Measurements from ENCODE around the gene DPAGT1.
"Not testable (repeated sequence)": the region's sequence is repeated elsewhere in the genome, so short reads cannot be mapped to it uniquely, and the experiment has no call there.

The DPAGT1 gene

DNA sequence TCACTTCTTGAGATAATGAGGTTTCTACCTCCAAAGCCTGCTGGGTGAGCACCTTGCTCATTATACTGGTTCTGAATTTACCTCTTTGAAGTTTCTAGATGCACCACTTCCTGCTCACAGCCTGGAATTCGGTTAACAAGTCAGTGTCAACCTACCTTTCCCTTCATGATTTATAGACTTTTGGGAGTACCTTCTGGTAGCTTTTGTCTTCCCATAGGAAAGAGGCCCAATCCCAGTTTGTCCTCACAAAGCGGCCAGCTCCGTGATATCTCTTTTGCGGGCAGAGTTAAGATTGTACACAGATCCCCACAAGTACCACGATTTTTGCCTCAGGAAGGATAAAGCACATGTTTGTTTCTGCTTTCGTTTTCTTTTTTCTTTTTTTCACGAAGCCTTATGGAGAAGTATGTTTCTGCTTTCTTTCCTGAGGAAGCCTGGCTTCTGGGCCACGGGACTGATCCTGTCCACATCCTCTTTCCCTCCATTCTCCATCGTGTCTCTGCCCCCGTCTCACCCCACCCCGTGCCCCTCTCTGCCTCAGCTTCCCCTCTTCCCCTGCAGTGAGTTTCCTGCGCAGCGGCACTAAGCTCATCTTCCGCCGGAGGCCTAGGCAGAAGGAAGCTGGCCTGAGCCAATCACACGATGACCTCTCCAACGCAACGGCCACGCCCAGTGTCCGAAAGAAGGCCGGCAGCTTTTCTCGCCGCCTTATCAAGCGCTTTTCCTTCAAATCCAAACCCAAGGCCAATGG, 14.0 kb upstream of the DPAGT1 start:
- DNase-seq = no peak

DNA sequence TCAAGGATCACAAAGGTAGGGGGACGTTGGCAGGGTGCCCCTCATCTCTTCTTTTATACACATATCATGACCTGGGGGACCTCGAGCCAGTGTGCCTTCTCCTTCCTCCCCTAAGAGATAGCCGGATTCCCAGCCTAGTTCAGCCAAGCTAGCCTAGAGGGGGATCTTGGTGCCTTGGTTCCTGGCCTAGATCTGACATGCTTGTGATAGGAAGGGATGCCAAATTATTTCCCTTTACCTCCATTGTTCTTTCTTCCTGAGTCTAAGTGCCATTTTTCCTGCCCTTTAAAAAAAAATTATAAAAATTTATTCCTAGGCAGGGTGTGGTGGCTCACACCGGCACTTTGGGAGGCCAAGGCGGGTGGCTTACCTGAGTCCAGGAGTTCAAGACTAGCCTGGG, 12.7 kb upstream of the DPAGT1 start:
- DNase-seq = no peak

DNA sequence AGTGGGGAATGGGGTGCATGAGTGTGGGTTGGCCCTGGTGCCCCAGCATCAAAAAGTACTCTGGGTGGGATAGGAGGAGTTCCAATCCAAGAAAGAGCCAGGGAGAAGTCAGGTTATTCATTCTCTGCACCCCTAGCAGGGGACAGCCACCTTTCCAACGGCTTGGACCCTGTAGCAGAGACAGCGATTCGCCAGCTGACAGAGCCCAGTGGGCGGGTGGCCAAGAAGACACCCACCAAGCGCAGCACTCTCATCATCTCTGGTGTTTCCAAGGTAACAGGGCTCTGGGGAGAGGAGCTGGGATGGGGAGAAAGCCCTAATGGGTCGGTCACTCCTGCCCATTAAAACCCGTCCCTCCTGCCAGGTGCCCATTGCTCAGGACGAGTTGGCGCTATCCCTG, 12.1 kb upstream of the DPAGT1 start:
- no peak for DNase-seq

DNA sequence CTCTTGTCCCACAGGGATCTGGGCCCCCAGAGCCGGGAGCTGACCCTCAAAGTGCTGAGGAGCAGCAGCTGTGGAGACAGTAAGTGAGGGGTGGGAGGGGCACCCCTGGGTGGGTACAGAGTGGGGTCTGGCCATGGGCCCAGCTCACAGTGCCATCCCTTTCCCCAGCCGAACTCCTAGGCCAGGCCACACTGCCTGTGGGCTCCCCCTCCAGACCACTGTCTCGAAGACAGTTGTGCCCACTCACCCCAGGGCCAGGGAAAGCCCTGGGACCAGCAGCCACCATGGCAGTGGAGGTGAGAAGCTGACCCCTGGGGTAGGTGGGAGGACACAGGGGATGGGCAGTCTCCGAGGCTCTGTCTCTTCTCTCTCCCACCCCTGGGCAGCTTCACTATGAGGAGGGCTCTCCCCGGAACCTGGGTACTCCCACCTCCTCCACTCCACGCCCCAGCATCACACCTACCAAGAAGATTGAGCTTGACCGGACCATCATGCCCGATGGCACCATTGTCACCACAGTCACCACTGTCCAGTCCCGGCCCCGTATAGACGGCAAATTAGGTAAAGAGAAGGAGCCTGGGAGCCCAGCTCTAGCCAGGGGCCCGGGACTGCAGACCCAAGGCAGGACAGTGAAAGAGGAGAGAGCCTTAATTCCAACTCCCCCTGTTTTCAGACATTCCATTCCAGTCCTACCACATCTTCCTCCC, 10.8 kb upstream of the DPAGT1 start:
- DNase-seq = no peak

DNA sequence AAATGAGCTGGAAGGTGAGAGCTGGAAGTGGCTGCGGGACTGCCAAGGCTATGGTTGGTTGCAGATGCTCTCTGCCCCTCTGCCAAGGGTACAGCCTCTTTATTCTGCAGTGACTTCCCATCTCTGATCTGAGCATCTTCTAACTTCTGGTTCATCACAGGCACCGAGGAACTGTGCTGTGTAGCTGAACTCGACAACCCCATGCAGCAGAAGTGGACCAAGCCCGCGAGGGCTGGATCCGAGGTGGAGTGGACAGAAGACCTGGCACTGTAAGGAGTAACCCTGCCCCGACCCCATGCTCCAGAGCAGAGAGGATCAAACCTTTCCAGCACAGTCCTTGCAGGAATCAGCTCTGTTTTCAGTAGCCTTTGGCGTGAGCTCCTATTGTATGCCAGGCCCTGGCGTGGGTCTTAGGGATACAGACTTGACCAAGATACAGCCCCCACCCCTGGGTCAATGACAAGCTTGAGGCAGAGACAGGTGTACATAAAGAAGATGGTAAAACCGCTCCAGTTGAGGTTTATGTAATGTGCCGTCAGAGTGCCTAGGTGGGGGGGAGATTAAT, 9.8 kb upstream of the DPAGT1 start:
- DNase-seq = no peak

DNA sequence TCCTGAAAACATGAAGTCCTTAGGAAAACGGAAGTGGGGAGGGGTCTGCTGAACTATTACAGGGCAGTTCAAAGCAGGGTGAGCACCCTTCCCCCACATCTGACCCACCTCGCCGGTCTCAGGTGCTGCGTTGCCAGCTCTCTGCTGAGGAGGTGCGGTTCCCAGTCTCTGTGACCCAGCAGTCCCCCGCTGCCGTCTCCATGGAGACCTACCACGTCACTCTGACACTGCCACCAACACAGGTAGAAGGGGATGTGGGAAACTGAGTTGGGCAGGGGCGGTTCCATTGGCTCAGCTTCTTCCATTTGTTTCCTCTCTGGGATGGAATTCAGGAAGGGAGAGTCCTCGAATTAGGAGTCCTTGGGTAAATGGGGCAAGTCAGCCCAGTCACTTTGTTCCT, 8.8 kb upstream of the DPAGT1 start:
- no peak for DNase-seq

DNA sequence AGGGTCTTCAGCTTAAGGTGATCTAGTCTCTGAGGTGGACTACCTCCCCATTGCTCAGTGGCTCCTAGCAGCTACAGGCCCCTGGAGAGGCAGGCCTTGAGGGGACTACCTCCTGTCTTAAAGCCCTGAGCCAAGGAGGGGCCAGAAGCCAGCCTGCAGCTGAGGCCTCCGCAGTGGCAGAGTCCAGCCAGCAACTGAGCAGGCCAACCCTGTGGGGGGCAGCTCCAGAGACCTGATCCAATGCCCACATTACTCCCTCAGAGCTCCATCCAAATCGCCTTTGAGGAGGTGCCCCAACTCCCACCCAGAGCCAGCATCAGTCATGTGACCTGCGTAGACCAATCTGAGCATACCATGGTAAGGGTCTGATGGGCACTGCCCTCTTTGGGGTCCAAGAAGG, 8.2 kb upstream of the DPAGT1 start:
- DNase-seq = no peak

DNA sequence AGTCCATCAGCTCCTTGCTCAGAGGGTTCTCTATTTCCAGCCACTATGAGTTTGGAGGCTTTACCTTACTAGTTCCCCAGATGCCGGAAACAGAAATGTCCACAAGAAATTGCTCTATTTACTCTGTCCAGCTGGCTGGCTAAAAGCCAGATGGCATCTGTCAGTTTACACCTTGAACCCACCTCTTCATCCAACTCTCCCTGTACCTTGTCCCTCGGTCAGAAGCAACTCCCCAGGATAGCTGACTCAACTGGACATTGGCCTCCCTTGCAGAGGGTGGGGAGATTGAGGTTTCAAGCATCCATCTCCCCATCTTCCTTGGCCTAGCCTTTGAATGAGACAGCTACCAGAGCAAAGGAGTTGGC, 7.2 kb upstream of the DPAGT1 start:
- DNase-seq = no peak

DNA sequence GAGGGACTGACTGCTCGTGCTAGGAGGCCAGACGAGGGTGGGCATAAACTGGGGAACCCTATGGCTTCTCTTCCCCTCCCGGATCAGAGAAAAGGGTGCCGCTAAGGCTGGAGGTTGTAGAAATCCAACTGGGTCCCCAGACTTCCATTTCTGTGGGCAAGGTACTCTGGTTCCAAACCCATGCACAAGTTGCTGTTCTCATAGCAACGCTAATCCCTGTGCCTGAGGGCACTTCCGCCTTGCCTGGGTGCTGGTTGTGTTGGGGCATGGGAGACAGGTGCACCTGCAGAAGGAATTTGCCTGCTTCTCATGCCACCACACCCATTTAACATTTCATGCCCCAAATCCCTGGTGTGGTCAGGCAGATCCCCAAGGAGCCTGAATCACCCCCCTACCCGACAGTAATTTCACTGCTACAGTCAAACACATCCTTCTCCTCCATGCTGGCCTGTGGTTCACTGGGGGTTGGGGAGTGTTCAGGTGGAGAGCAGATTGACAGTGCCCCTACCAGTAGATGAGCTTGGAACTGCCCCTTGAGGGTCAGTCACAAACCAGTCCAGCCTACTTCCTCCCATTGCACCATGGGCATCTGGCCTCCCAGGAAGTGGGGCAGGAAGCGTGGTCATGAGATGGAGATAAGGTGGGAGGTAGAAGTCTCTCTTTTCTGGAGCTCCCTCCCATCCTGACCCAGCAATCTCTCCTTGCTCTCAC, 6.6 kb upstream of the DPAGT1 start:
- DNase-seq = peak; percentile 32

DNA sequence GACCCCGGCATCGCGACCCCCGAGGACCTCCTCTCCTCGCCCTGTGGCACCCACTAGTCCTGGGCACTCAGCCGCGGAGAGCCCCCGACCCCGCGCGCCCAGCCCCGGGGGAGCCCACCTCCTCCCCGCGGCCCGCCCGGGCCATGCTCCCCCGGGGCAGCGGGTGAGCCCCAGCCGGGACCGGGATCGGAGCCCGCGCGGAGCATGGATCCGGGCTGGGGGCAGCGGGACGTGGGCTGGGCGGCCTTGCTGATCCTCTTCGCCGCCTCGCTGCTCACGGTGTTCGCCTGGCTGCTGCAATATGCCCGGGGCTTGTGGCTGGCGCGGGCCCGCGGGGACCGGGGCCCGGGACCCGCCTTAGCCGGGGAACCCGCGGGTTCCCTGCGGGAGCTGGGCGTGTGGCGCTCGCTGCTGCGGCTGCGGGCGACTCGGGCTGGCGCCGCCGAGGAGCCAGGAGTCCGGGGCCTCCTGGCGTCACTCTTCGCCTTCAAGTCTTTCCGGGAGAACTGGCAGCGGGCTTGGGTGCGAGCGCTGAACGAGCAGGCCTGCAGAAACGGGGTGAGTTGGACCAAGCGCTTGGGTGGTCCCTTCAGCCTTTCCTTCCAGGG, 6.0 kb upstream of the DPAGT1 start:
- no peak for DNase-seq

DNA sequence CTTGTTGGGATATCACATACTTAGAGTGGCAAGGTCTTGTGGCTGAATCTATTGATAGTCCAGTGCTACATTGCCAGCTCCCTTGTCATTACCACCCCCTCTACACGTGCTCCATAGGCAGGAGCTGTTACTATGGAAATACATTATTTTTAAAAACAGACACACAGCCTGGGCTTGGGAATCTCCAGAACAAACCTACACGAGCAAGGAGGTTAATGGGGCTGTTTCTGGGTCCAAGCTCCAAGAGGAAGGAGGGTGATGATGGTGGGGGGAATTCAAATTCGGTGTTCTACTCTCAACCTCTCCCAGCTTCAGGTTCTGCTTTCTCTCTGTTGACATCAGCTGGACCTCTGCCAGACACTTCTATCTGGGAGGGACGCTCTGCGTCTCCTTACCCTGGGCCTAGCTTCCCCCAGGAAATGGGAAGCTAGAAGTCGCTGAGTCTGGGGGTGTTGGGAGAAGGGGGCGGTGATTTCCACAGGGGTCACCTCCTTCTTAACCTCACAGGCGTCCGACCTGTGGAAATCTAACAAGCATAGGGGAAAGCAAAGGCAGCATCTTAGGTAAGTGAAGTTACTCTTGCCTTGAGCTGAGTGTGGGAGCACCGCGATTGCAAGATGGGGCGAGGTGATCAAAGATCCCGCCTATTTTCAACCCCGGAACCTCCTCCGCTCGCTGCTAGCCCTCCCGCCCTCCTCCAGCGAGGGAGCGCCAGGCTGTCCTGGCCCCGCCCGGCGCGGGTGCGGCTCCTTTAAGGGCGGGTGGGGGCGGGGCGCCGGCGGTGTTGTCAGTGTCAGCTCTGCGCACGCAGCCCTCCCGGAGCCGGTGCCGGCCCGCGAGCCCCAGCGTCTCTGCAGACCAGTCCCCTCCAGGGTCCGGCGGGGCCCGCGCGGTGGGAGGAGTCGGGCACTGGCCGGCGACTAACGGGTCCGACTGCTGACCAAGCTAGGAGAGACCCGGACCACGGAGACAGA, 5.2 kb upstream of the DPAGT1 start, which contains the start of gene C2CD2L:
Gene C2CD2L, plus strand, starts transcription at position 781 of the 974 bp plus-strand sequence. CDS start 398 bp downstream, outside the sequence.
- DNase-seq = peak; percentile 81

DNA sequence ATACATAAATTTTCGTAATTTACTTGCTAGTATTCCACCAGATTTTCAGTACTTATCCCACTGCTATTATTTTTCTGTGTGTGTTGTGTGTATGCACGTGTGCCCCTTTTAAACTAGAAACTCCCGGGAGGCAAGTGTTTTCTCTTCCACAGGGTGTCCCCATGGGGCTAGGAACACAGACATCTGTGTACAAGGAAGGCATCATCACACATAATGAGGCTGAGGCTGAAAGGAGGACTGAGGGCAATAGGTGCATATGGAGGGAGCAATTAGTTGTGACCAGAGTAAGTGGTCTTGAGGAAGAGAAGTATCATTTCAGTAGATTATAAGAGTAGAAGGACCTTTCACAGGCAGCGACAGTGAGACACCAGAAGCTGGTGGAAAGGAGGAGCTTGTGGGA, 2.1 kb upstream of the DPAGT1 start:
- no peak for DNase-seq

DNA sequence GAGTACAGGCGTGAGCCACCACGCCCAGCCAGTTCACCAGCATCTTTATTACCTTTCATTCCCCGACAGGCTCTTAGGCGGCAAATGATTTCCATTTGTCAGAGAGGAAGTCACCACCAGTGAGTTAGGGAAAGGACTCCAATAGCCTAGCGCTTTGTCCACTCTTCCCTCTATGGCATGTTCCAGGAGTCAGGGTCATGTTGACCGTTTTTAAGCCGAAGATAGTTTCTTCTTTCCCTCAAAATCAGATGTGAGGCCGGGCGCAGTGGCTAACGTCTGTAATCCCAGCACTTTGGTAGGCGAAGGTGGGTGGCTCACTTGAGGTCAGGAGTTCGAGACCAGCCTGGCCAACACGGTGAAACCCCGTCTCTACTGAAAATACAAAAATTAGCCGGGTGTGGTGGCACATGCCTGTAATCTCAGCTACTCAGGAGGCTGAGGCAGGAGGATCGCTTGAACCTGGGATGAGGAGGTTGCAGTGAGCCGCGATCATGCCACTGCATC, 1.6 kb upstream of the DPAGT1 start:
- not testable (repeated sequence) for DNase-seq

DNA sequence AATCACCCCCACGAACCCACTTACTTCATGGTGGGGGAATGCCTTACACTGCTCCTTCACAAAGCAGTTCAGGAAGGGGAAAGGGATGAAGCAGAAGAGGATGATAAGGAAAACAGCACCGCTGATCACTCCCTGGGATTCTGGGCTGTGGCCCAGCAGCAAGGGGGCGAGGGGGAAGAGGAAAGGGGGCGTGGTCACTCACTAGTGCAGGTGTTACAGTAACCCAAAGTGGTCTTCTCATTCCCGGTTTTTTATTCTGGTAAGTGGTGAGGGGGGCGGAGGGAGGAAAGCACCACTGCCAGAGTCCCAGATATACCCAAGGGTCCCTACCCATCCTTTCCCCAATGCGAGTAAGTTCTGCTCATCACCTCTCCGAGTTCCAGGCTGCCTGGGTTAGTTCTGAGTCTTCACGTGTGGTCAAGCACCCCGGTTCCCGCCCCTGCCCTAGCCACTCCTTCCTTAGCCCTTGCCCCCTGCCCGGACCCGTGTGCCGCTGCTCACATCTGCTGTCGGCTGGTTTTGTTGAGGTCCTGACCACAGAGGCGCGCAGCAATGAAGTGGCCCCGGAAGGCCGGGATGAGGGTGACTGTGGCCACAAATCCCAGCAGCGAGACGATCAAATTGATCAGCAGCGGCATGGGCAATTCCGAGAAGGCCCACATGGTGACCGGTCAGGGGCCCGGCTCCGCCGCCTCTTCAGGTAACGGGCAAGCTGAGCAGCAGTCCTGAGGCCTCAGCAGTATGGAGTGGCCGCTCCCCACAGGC, 477 bp downstream of the DPAGT1 start:
- no peak for DNase-seq

DNA sequence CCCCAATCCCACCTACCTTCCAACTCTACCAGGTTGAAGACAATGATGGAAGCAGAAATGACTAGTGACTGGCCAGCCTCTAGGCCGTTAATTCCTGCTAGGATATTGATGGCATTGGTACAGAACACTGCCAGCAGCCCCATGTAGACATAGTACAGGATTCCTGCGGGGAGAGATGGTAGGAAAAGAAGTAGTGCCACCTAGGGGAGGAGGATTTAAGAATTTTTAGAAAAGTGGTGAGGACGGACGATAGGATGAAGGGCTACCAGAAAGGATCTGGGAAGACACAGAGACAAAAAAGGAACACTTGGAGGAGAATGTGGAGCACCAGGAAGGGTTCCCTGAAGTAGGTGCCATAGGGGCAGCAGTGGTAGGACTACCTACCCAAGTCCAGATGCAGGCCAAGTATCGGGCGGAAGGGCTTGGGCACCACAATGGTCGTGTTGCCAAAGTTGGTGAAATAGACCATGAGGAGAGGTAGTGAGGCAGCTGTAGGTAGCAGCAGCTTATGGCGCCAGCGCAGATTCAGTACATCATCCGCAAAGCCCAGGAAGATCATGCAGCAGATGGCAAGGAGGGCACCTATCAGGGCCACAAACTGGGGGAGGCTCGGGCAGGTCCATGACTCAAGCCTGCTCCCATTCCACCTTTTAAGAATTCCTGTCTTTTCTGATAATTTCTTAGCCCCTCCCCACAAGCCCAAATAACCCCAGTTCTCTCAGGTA, 1.2 kb downstream of the DPAGT1 start:
- no peak for DNase-seq

DNA sequence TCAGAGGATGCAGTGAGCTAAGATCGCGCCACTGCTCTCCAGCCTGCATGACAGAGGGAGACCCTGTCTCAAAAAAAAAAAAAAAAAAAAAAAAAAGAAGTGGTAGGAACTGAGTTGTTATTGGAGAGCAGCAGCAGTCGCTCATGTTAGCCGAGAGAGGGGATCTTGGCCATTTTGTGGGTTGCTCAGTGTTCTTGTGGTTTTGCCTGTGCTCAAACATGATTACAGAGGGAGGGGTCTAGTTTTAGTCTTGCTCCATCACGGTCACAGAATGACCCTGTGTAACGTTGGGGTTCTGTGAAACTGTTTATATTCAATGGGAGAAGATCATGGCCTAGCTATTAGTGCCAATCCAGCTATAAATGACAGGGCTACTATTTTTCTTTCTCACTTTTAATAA, 1.9 kb downstream of the DPAGT1 start:
- DNase-seq = no peak

DNA sequence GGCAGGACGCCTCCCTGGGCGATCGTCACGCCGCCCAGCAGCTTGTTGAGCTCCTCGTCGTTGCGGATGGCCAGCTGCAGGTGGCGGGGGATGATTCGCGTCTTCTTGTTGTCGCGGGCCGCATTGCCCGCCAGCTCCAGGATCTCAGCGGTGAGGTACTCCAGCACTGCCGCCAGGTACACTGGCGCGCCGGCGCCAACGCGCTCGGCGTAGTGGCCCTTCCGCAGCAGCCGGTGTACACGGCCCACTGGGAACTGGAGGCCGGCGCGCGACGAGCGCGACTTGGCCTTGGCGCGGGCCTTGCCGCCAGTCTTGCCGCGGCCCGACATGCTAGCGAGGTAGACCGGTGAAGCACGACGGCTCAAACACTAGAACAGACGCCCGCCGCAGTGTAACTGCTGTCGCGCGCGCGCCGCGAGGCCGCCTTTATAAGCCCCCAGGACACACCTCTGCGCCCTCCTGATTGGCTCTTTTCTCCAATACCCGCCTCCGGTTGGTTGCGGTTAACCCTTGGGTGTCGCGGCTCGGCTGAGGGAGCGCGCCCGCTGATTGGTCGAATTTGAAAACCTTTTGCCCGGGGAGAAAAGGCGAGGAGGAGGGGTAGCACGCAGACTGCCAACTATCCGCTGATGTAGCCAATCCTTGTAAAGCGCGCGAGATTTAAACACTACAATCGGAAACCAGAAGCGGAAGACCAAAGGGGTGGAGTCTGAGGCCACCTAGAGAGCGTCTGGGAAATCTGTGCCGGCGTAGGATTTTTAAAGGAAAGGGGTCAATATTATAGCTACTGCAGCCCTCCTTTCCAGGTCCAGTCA, 6.4 kb downstream of the DPAGT1 start:
- DNase-seq = peak; percentile 98

DNA sequence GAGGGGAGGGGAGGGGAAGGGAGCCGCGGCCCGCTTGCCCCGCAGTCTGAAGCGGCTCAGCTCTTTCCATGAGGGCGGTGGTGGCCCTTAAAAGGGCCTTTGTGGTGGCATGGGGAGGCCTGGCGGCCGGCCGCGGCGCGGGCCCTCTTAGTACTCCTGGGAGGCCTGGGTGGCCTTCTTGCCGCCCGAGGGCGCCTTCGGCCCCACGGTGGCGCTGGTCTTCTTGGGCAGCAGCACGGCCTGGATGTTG, 6.9 kb downstream of the DPAGT1 start:
- DNase-seq = peak; percentile 48

DNA sequence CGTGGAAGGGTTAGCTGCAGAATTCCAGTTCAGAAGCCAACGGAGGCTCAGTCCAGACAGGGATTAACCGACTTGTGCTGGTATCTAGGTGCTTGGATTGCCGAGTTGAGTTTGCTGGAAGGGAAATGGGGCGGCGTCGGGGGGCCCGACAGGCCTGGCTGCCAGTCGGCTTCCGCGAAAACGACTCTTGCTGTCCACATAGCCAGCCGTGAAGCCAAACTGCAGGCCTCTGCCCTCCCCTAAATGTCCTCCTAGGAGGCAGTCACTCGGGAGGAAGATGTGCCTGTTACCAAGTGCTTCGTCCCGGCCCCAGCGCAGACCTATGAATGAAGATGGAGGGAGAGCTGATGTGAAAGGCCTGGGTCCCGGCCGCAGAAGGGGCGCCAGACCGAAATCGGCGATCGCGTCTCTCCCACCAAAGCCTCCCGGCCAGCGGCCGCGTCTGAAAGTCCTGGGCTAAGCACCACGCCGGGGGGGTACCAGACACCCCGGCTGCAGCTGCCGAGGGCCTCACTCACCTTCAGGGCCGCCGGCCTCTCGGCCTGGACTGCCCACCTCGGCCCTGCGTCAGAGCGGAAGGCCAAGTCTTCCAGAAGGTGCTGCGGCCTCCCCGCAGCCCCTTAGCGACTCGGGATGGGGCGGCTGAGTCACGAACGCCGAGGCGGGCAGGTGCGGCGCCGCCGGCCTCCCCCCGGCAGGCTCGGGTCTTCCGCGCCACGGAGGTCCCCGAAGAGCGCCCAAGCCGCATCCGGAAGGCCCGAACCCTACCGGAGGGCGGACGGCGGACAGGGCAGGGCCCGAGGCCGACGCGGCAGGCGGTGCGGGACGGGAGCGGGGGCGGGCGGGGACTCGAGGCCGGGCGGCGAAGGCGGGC, 7.5 kb downstream of the DPAGT1 start:
- peak; percentile 41 for DNase-seq

All from activated CD4-positive, alpha-beta T cell treated with anti-CD3 and anti-CD28 coated beads, Interleukin-2, amount 50 U/mL, for 1 hour (primary cell).